Measurements from ENCODE around the gene SUMO3. TPM values are rescaled to one million over a fixed set of nuclear protein-coding genes. Genes with fewer than 3 reads are reported as not detected.

The SUMO3 gene
- total and polyA plus RNA-seq, 2 experiments from 2014 or later = 89.8 to 95.9 TPM

DNA sequence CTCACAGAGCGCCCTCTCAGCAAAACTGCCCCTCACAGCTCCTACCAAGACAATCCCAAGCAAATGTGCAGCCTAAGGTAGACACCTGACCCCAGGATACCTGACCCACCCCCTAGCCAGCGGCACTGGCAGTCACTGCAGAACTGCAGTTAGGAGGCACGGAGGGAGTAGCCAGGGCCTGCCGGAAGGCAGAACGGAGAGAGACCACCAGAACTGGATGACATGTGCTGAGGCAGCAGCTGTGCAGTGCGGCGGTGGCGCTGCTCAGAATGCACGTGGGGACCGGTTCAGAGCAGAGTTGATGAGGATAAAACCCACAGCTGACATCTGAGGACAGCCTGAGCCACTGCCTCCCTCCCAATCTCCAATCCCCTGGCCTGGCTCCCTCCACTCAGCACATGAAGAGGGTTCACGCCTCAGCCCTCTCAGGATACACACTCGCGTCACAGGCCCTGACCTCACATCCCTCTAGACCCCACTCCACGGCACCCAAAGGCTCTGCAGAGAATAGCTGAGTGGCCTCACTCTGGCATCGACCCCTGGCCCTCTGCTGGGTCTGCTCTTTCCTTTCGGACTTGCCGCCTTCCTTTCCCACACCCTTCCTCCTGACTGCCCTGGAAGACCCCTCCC is 45.9 kb downstream of the SUMO3 start:
- TF ChIP-seq, protein P1, sequence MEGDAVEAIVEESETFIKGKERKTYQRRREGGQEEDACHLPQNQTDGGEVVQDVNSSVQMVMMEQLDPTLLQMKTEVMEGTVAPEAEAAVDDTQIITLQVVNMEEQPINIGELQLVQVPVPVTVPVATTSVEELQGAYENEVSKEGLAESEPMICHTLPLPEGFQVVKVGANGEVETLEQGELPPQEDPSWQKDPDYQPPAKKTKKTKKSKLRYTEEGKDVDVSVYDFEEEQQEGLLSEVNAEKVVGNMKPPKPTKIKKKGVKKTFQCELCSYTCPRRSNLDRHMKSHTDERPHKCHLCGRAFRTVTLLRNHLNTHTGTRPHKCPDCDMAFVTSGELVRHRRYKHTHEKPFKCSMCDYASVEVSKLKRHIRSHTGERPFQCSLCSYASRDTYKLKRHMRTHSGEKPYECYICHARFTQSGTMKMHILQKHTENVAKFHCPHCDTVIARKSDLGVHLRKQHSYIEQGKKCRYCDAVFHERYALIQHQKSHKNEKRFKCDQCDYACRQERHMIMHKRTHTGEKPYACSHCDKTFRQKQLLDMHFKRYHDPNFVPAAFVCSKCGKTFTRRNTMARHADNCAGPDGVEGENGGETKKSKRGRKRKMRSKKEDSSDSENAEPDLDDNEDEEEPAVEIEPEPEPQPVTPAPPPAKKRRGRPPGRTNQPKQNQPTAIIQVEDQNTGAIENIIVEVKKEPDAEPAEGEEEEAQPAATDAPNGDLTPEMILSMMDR (IDR thresholded peaks at IDR 0.05; ENCODE audit: low read depth, low read length) = no peak
- Histone ChIP-seq H3K4me1 (ENCODE audit: low read depth) (no peaks in the 10 kb centered on the region), H3K27me3 (no peaks in the 10 kb centered on the region), H3K9me3 (ENCODE audit: low read depth) (no peaks in the 10 kb centered on the region), H3K4me3 (no peak overlapping the region), H3K36me3 (peaks cover 22% of the 10 kb centered on the region), H3K27ac (no peak overlapping the region)
- no peak for DNase-seq (ENCODE audit: low read depth in 1 of 2, low spot score in 1 of 2)

DNA sequence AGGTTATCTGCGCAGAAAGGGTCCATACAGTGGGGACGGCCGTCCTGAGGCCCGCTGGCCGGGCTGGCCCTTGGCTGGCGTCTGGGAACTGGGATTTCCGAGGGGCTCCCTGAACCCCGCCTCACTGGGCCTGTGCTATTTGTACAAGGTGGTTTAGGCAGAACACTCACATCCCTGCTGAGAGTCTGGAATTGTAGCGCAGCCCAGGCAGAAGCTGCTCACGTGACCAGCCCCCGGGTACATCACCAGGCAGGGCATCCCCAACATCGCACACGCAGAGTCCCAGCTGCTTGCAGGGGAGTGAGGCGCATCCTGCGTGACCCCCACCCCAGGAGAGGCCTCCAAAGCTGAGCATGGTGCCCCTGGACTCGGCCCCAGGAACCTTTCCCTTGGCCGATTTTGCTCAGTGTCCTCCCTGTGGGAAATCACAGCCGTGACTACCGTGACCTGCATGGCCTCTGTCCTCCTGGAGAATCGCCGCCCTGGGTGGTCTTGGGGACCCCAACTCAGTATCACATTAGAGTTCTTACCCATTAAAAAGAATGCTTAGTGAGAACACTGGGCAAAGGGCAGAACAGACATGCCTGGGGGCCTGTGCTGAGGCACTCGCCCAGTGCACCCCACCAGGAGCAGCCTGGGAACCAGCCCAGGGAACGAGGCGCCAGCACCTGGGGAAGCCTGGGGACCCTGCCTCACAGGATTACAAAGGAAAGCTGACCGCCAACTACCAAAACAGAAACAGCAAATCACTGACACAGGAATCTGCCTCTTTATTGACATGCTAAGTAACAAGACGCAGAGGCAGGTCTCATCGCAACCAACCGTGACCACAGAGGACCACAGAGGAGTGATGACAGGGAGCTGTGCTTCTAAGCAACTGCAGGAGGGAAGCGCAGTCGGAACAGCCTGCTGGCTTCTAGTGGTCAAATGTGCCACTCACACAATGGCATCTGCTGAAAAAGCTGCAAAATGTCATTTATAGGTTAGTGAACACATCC is 49.7 kb downstream of the SUMO3 start:
- H3K27me3 ChIP-seq = no peaks in the 10 kb centered on the region
- no peak overlapping the region for H3K4me3 ChIP-seq
- H3K27ac ChIP-seq = no peak overlapping the region
- peaks cover 8% of the 10 kb centered on the region for H3K36me3 ChIP-seq
- TF ChIP-seq, protein P1 (IDR thresholded peaks at IDR 0.05; ENCODE audit: low read depth, low read length) = no peak
- H3K4me1 ChIP-seq (ENCODE audit: low read depth) = no peaks in the 10 kb centered on the region
- DNase-seq (ENCODE audit: low read depth in 1 of 2, low spot score in 1 of 2) = peak in 1 of 2 donors; percentile 55
- no peaks in the 10 kb centered on the region for H3K9me3 ChIP-seq (ENCODE audit: low read depth)

DNA sequence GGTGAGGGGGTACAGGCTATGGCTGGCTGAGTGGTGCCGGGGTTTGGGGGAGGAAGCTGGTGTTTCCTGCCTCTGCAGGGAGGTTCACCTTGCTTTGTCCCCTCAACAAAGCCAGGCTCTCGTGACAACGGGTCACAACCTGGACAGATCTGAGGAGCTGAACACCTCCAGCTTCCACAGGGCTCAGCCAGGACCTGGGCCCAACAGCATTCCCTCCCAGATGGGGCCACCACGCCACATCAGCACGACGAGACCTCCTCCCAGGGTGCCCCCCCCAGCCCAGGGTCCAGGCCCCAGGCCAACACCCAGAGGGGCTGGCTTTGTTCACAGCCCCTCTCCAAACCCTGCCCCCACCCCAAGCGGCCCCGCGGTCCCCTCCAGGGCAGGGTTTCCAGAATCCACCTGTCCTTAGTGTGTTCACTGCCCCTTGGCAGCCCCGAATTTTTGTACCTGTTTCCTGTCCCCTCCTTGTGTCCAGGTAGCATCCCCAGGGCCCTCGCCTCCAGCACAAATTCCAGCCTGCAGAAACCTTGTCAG is 51.0 kb downstream of the SUMO3 start:
- Histone ChIP-seq H3K4me1 (ENCODE audit: low read depth) (no peaks in the 10 kb centered on the region), H3K27me3 (no peaks in the 10 kb centered on the region), H3K27ac (no peak overlapping the region), H3K4me3 (no peak overlapping the region), H3K36me3 (peaks cover 8% of the 10 kb centered on the region), H3K9me3 (ENCODE audit: low read depth) (no peaks in the 10 kb centered on the region)
- TF ChIP-seq, protein P1 (IDR thresholded peaks at IDR 0.05; ENCODE audit: low read depth, low read length) = no peak
- DNase-seq (ENCODE audit: low read depth in 1 of 2, low spot score in 1 of 2) = no peak

DNA sequence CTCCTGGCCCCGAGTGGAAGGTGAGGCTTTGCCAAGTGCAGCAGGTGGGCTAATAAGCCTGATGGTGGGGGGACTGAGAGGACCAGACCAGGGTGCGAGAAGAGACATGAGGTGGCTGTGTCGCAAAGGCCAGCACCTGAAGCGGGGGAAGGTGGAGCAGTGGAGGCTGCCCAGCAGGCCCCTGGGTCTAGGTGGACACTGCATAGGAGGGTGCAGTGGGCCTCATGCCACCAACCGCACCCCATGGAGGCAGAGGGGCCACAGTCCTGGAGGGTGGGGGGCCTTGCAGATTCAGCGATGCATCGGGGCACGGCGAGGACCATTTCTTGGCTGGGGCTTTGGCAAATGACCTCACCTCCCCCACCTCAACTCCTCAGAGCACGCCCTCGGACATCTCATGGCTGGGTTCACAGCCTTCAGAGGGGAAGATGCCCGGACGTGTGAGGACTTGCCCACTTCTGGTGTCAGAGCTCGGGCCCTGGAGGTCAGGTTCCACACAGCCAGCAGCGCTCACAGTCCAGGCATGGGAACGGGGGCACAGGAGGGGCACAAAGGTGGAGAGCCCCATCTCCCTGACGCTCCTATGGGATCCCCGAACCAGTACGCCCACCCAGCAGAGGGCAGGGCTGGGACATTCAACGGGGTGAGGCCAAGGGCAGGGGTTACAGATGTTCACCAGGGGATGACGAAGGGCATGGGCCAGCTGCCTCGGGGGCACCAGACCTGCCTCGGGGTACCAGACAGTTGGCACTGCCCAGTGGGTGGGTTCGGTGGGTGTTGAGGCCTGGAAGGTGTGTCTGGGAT is 51.6 kb downstream of the SUMO3 start:
- H3K36me3 ChIP-seq = peaks cover 8% of the 10 kb centered on the region
- no peak overlapping the region for H3K4me3 ChIP-seq
- no peaks in the 10 kb centered on the region for H3K27me3 ChIP-seq
- H3K27ac ChIP-seq = no peak overlapping the region
- DNase-seq (ENCODE audit: low read depth in 1 of 2, low spot score in 1 of 2) = no peak
- H3K9me3 ChIP-seq (ENCODE audit: low read depth) = no peaks in the 10 kb centered on the region
- TF ChIP-seq, protein P1 (IDR thresholded peaks at IDR 0.05; ENCODE audit: low read depth, low read length) = no peak
- no peaks in the 10 kb centered on the region for H3K4me1 ChIP-seq (ENCODE audit: low read depth)
